ENCODE results near the gene DNAH11.
A peak's percentile ranks its signal among the peaks of the same experiment; 100 is the strongest.
"Not testable (repeated sequence)": the region's sequence is repeated elsewhere in the genome, so short reads cannot be mapped to it uniquely, and the experiment has no call there.

DNAH11 gene

GRCh38 chr7:21829731-21830130, 286.9 kb downstream of the DNAH11 start:
- ChIA-PET CTCF (no interaction called here), POLR2A (no interaction called here)
- DNase-seq (ENCODE audit: extremely low spot score): no peak
- TF ChIP-seq CTBP1 (IDR thresholded peaks at IDR 0.05; ENCODE audit: borderline replicate concordance): no peak
- TF ChIP-seq HDGF (IDR thresholded peaks at IDR 0.05; ENCODE audit: borderline replicate concordance): no peak
- no peak for TF ChIP-seq NFRKB (IDR thresholded peaks at IDR 0.05)
- TF ChIP-seq SP1 (IDR thresholded peaks at IDR 0.05): no peak
- TF ChIP-seq ARNT (IDR thresholded peaks at IDR 0.05): no peak
- no peak for TF ChIP-seq FOXM1 (IDR thresholded peaks at IDR 0.05; ENCODE audit: borderline replicate concordance)
- TF ChIP-seq BHLHE40 (IDR thresholded peaks at IDR 0.05; ENCODE audit: borderline replicate concordance): no peak
- no peak for TF ChIP-seq SUZ12 (IDR thresholded peaks at IDR 0.05)
- TF ChIP-seq L3MBTL2 (conservative IDR thresholded peaks at IDR 0.05): no peak
- no peak for TF ChIP-seq FOXK2 (IDR thresholded peaks at IDR 0.05)
- no peak for TF ChIP-seq PKNOX1 (IDR thresholded peaks at IDR 0.05)
- no peak for TF ChIP-seq LEF1 (IDR thresholded peaks at IDR 0.05; ENCODE audit: borderline replicate concordance)
- TF ChIP-seq FOXA1 (IDR thresholded peaks at IDR 0.05): no peak
- TF ChIP-seq ZNF384 (IDR thresholded peaks at IDR 0.05): no peak
- TF ChIP-seq ELF4 (IDR thresholded peaks at IDR 0.05): no peak
- TF ChIP-seq TARDBP (IDR thresholded peaks at IDR 0.05): no peak

GRCh38 chr7:21844742-21845141, 301.9 kb downstream of the DNAH11 start:
- DNase-seq (ENCODE audit: extremely low spot score): no peak
- CTCF ChIA-PET: no interaction called here
- POLR2A ChIA-PET: no interaction called here
- TF ChIP-seq FOXK2 (IDR thresholded peaks at IDR 0.05) (no peak), ELF4 (IDR thresholded peaks at IDR 0.05) (no peak), FOXM1 (IDR thresholded peaks at IDR 0.05; ENCODE audit: borderline replicate concordance) (no peak), SUZ12 (IDR thresholded peaks at IDR 0.05) (no peak)

GRCh38 chr7:21850531-21851285, 307.9 kb downstream of the DNAH11 start:
- CTCF ChIA-PET: no interaction called here
- no peak for DNase-seq (ENCODE audit: extremely low spot score)
- POLR2A ChIA-PET: no interaction called here
- TF ChIP-seq FOXK2 (IDR thresholded peaks at IDR 0.05) (no peak), ZNF384 (IDR thresholded peaks at IDR 0.05) (peak; percentile 62)

GRCh38 chr7:21851559-21851967, 308.7 kb downstream of the DNAH11 start:
- ChIA-PET POLR2A (no interaction called here), CTCF (no interaction called here)
- DNase-seq (ENCODE audit: extremely low spot score): no peak
- no peak for TF ChIP-seq FOXA1 (IDR thresholded peaks at IDR 0.05)
- TF ChIP-seq ELF4 (IDR thresholded peaks at IDR 0.05): no peak
- no peak for TF ChIP-seq PKNOX1 (IDR thresholded peaks at IDR 0.05)
- TF ChIP-seq SUZ12 (IDR thresholded peaks at IDR 0.05): no peak

GRCh38 chr7:21865631-21866204, 322.9 kb downstream of the DNAH11 start:
- POLR2A ChIA-PET; CTCF ChIA-PET; DNase-seq (ENCODE audit: extremely low spot score): not testable (repeated sequence)

GRCh38 chr7:21866731-21867130, 323.9 kb downstream of the DNAH11 start:
- POLR2A ChIA-PET: no interaction called here
- CTCF ChIA-PET: no interaction called here
- no peak for DNase-seq (ENCODE audit: extremely low spot score)
- TF ChIP-seq HDGF (IDR thresholded peaks at IDR 0.05; ENCODE audit: borderline replicate concordance) (no peak), SUZ12 (IDR thresholded peaks at IDR 0.05) (no peak), FOXA1 (IDR thresholded peaks at IDR 0.05) (no peak), CTBP1 (IDR thresholded peaks at IDR 0.05; ENCODE audit: borderline replicate concordance) (no peak), BHLHE40 (IDR thresholded peaks at IDR 0.05; ENCODE audit: borderline replicate concordance) (no peak), PKNOX1 (IDR thresholded peaks at IDR 0.05) (no peak), L3MBTL2 (conservative IDR thresholded peaks at IDR 0.05) (no peak), ELF4 (IDR thresholded peaks at IDR 0.05) (no peak), ZNF384 (IDR thresholded peaks at IDR 0.05) (no peak), FOXM1 (IDR thresholded peaks at IDR 0.05; ENCODE audit: borderline replicate concordance) (no peak), LEF1 (IDR thresholded peaks at IDR 0.05; ENCODE audit: borderline replicate concordance) (no peak)

- ChIA-PET POLR2A (no interaction called here), CTCF (no interaction called here)
- no peak for DNase-seq (ENCODE audit: extremely low spot score)
- TF ChIP-seq SP1 (IDR thresholded peaks at IDR 0.05): no peak
- TF ChIP-seq FOXK2 (IDR thresholded peaks at IDR 0.05): no peak
- no peak for TF ChIP-seq ELF4 (IDR thresholded peaks at IDR 0.05)
- no peak for TF ChIP-seq FOXM1 (IDR thresholded peaks at IDR 0.05; ENCODE audit: borderline replicate concordance)
- TF ChIP-seq FOXA1 (IDR thresholded peaks at IDR 0.05): no peak
- TF ChIP-seq ZNF384 (IDR thresholded peaks at IDR 0.05): no peak
- no peak for TF ChIP-seq CTBP1 (IDR thresholded peaks at IDR 0.05; ENCODE audit: borderline replicate concordance)
- TF ChIP-seq BHLHE40 (IDR thresholded peaks at IDR 0.05; ENCODE audit: borderline replicate concordance): no peak
- no peak for TF ChIP-seq LEF1 (IDR thresholded peaks at IDR 0.05; ENCODE audit: borderline replicate concordance)
- TF ChIP-seq ARNT (IDR thresholded peaks at IDR 0.05): no peak
- TF ChIP-seq NFRKB (IDR thresholded peaks at IDR 0.05): no peak
- TF ChIP-seq TARDBP (IDR thresholded peaks at IDR 0.05): no peak
- TF ChIP-seq HDGF (IDR thresholded peaks at IDR 0.05; ENCODE audit: borderline replicate concordance): no peak
- TF ChIP-seq PKNOX1 (IDR thresholded peaks at IDR 0.05): no peak
These were observed 324.4 kb downstream of the DNAH11 start for GRCh38 chr7:21867226-21867625.
